HEK293T (cell line): Measurements from ENCODE around the gene STK40.

Source experiments
- CTCF ChIA-PET: fragments of 350-600 bp; formaldehyde crosslinking; extraction: SDS; loops from one replicate; lab custom pipeline; 2021; ENCODE audit warnings: antibody characterized with exemption, inconsistent platforms; lab: Yijun Ruan, JAX
- POLR2A ChIA-PET: fragments of 350-600 bp; formaldehyde crosslinking; extraction: SDS; loops from one replicate; lab custom pipeline; 2020; ENCODE audit warnings: antibody characterized with exemption, inconsistent platforms; lab: Yijun Ruan, JAX
- DNase-seq: peaks from one replicate; pipeline ENCODE4 v3.0.0; 2012; ENCODE audit warnings: mixed read lengths; ENCODE audit errors: extremely low spot score
- ARNT ChIP-seq: fragments of 450-650 bp; IDR thresholded peaks from 2 replicates; pipeline ENCODE4 v1.6.1; 2017; ENCODE audit warnings: mild to moderate bottlenecking
- BHLHE40 ChIP-seq: fragments of 450-650 bp; IDR thresholded peaks from 2 replicates; pipeline ENCODE4 v1.6.1; 2016; ENCODE audit warnings: mild to moderate bottlenecking, moderate library complexity, borderline replicate concordance
- CTBP1 ChIP-seq: fragments of 450-650 bp; IDR thresholded peaks from 2 replicates; pipeline ENCODE4 v1.6.1; 2016; ENCODE audit warnings: borderline replicate concordance
- ELF4 ChIP-seq: fragments of 450-650 bp; IDR thresholded peaks from 2 replicates; pipeline ENCODE4 v1.6.1; 2017; ENCODE audit warnings: antibody characterized with exemption
- FOXA1 ChIP-seq: fragments of 450-650 bp; IDR thresholded peaks from 2 replicates; pipeline ENCODE4 v1.6.1; 2016; ENCODE audit warnings: mild to moderate bottlenecking
- FOXK2 ChIP-seq: fragments of 450-650 bp; IDR thresholded peaks from 2 replicates; pipeline ENCODE4 v1.6.1; 2016; ENCODE audit warnings: mild to moderate bottlenecking
- FOXM1 ChIP-seq: fragments of 450-650 bp; IDR thresholded peaks from 2 replicates; pipeline ENCODE4 v1.6.1; 2017; ENCODE audit warnings: mild to moderate bottlenecking, borderline replicate concordance
- HDGF ChIP-seq: fragments of 450-650 bp; IDR thresholded peaks from 2 replicates; pipeline ENCODE4 v1.6.1; 2017; ENCODE audit warnings: antibody characterized with exemption, borderline replicate concordance
- L3MBTL2 ChIP-seq: fragments of 450-650 bp; conservative IDR thresholded peaks from 2 replicates; pipeline ENCODE4 v1.6.1; 2016; ENCODE audit warnings: mild to moderate bottlenecking
- LEF1 ChIP-seq: fragments of 450-650 bp; IDR thresholded peaks from 2 replicates; pipeline ENCODE4 v1.6.1; 2017; ENCODE audit warnings: mild to moderate bottlenecking, borderline replicate concordance
- NFRKB ChIP-seq: fragments of 450-650 bp; IDR thresholded peaks from 2 replicates; pipeline ENCODE4 v1.6.1; 2016; ENCODE audit warnings: mild to moderate bottlenecking, moderate library complexity
- SP1 ChIP-seq: fragments of 450-650 bp; IDR thresholded peaks from 2 replicates; pipeline ENCODE4 v1.6.1; 2017
- SUZ12 ChIP-seq: fragments of 450-650 bp; IDR thresholded peaks from 2 replicates; pipeline ENCODE4 v1.6.1; 2016; ENCODE audit warnings: mild to moderate bottlenecking
- TARDBP ChIP-seq: fragments of 450-650 bp; IDR thresholded peaks from 2 replicates; pipeline ENCODE4 v1.6.1; 2016
- ZNF384 ChIP-seq: fragments of 450-650 bp; IDR thresholded peaks from 2 replicates; pipeline ENCODE4 v1.6.1; 2016
- TF ChIP-seq, protein P1 (sequence below): fragments of 450-650 bp; IDR thresholded peaks from 2 replicates; pipeline ENCODE4 v1.6.1; 2016

Gene STK40

DNA sequence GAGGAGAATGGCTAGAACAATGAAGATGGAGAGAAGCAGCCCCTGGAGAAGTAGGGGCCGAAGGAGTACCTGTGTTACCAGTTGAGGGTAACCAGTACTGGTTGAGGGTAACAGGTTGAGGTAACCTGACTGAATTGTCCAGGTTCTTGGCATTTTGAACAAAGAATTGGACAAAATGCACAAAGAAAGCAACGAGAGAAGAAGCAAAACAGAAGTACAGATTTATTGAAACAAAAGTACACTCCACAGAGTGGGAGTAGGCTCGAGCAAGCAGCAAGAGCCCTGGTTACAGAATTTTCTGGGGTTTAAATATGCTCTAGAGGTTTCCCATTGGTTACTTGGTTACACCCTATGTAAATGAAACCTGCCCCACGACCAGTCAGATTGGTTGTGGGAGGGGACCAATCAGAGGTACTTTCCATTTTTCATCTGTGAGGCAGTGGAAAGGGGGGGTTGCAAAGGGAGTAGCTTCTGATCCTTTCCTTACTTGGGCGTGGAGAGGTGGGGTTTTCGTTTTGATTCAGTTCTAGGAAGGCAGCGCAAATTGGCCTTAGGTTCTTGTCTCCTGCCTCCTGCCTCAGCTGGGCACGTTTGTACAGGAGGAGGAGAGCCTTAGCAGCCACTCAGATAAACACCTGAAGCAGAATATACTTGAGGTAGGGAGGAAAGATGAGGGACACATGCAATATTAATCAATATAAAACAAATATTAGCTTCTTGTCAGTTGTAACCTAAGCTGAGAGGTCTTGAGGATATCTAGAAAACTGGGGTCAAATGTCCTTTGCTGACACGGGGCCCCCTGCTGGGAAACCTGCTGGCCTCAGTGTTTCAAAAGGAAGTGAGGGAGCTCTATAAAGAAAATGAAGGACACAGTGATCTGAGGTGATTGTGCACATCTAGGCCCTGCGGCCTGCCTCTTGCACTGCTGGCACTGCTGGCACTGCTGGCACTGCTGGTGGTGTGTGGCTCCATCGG, 26.2 kb upstream of the STK40 start:
- ChIA-PET POLR2A (interaction anchor here (0.7 to 2.3 kb wide), 5 partner anchors 11 to 60 kb away, joined by 3 to 12 read pairs (median 5); partner anchors contain the start of gene STK40), CTCF (interaction anchor here (0.6 to 1.5 kb wide), 3 partner anchors 10 to 262 kb away, joined by 3 to 5 read pairs (median 3); no protein-coding TSS in a partner anchor)
- TF ChIP-seq NFRKB = no peak
- no peak for TF ChIP-seq ARNT
- no peak for TF ChIP-seq ZNF384
- no peak for TF ChIP-seq CTBP1
- no peak for TF ChIP-seq HDGF
- TF ChIP-seq FOXA1 = no peak
- TF ChIP-seq, protein P1, sequence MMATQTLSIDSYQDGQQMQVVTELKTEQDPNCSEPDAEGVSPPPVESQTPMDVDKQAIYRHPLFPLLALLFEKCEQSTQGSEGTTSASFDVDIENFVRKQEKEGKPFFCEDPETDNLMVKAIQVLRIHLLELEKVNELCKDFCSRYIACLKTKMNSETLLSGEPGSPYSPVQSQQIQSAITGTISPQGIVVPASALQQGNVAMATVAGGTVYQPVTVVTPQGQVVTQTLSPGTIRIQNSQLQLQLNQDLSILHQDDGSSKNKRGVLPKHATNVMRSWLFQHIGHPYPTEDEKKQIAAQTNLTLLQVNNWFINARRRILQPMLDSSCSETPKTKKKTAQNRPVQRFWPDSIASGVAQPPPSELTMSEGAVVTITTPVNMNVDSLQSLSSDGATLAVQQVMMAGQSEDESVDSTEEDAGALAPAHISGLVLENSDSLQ = no peak
- TF ChIP-seq FOXM1 = no peak
- no peak for TF ChIP-seq ELF4
- TF ChIP-seq BHLHE40 = no peak
- no peak for TF ChIP-seq TARDBP
- no peak for TF ChIP-seq LEF1
- TF ChIP-seq L3MBTL2 = no peak
- no peak for TF ChIP-seq SP1
- TF ChIP-seq SUZ12 = no peak
- TF ChIP-seq FOXK2 = no peak
- peak; percentile 18 for DNase-seq

DNA sequence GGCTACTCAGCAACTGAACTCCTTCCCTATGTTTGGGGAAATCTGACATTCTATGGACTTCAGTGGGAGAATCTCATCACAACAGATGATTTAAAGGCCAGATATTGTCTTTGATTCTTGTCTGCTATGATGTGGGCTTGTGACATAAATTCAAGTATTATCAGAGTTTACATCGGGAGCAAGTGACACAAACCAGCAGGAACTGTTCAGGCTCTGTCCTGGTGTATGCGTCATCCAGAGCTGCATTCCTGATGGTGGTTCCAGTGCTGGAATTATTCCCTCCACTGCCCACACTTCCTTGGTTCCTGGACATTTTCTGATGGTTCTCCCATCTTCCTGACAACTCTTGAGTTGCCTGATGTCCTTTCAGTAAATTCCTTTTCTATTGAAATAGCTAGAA, 22.8 kb upstream of the STK40 start:
- no peak for TF ChIP-seq HDGF
- POLR2A ChIA-PET = interaction anchor here (1.4 kb wide), 1 partner anchor 22 kb away, joined by 3 read pairs; no protein-coding TSS in a partner anchor
- CTCF ChIA-PET = no interaction called here
- no peak for DNase-seq

DNA sequence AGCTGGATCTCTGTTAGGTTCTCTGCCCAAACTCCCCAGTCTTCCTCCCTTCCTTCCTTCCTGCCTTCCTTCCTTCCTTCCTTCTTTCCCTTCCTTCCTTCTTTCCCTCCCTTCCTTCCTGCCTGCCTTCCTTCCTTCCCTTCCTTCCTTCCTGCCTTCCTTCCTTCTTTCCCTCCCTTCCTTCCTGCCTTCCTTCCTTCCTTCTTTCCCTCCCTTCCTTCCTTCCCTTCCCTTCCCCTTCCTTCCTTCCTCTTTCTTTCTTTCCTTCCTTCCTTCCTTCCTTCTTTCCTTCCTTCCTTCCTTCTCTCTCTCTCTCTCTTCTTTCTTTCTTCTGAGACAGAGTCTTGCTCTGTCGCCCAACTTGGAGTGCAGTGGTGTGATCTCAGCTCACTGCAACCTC, 20.7 kb upstream of the STK40 start:
- CTCF ChIA-PET = no interaction called here
- DNase-seq = no peak
- POLR2A ChIA-PET = interaction anchor here (0.7 kb wide), 1 partner anchor 44 kb away, joined by 4 read pairs; the partner anchor contains the start of gene OSCP1
- no peak for TF ChIP-seq LEF1
- TF ChIP-seq FOXA1 = no peak
- TF ChIP-seq L3MBTL2 = no peak
- TF ChIP-seq ZNF384 = no peak
- no peak for TF ChIP-seq SUZ12
- TF ChIP-seq FOXM1 = no peak
- TF ChIP-seq SP1 = no peak

DNA sequence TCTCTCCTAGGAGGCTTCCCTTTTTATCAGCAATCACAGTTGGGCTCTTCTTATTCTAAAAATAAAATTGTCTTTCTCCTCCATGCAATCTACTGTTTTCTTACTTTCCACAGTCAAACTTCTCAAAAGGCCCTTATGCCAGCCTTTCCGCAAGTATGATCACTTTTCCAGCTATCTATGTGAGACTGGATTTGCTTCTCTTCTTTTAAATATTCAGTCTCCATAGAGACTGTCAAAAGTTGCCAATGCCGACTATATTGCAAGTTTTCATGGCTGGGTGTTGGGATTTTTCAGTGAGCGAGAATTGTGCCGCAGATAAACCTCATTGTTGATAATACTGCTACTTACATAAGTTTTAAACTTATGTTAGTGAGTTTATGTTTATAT, 16.8 kb upstream of the STK40 start:
- TF ChIP-seq SUZ12 (no peak), NFRKB (no peak), FOXA1 (no peak), BHLHE40 (no peak), CTBP1 (no peak), FOXM1 (no peak)
- POLR2A ChIA-PET = interaction anchor here (7.7 kb wide), 1 partner anchor 15 kb away, joined by 147 read pairs; no protein-coding TSS in a partner anchor
- CTCF ChIA-PET = interaction anchor here (0.6 to 0.7 kb wide), 2 partner anchors 10 to 179 kb away, joined by 3 read pairs; no protein-coding TSS in a partner anchor
- DNase-seq = no peak

DNA sequence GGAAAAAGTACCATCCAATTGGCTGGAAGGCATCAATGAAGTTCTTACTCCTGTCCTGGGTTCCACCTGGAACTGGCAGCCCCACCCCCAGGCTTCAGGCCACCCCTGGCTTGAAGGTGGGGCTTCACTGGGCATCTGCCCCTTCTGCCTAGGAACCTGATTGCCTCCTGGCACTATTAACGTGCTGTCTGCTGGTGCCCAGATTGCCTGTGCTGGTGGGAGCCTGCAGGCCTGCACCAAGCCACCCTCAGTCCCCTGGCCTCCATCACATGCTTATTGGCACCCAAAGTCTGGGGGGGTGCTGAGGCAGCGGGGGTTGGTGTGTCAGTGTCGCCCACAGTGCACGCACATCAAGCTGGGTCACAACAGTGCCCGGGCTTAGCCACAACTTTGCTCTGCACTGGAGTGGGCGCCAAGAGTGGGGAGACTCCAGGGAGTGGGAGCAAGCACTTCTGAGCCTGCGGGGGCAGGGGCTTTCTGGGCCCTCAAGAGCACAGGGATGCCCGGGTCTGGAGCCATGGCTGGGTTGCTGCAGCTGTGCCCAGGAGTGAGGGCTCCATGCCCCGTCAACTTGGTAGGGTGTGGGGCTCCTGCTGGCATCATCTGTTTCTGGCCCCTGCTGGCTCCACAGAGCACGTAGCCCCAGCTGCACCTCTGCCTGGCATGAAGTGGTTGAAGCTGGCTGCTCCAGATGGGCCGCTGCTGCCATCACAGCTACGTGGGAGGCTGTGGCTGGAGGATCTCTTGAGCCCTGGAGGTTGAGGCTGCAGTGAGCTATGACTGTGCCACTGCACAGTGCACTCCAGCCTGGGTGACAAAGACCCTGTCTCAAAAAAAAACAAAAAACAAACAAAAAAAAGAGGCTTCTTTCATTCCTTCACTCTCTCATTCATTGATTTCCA, 16.1 kb upstream of the STK40 start:
- DNase-seq = no peak

More for the DNA sequence above, 16.1 kb upstream of the STK40 start:
- CTCF ChIA-PET = interaction anchor here (0.7 kb wide), 1 partner anchor 10 kb away, joined by 3 read pairs; no protein-coding TSS in a partner anchor
- POLR2A ChIA-PET = interaction anchor here (0.6 to 7.7 kb wide), 3 partner anchors 14 to 947 kb away, joined by 4 to 147 read pairs (median 8); partner anchors contain the start of gene OSCP1
- TF ChIP-seq TARDBP (no peak), FOXK2 (no peak), FOXA1 (no peak), L3MBTL2 (no peak), BHLHE40 (no peak), ELF4 (no peak), NFRKB (no peak), ZNF384 (no peak), CTBP1 (no peak), LEF1 (no peak), SUZ12 (no peak), SP1 (no peak), ARNT (no peak)
- TF ChIP-seq, protein P1 = no peak
